Ascending aorta (tissue), 2 donors: ENCODE measurements around the gene DBX1. TPM values are rescaled to one million over a fixed set of nuclear protein-coding genes. Genes with fewer than 3 reads are reported as not detected.

Experiments used
- DNase-seq, 2 donors: peaks; one replicate each; pipeline ENCODE4 v3.0.0-alpha.2; 2019; ENCODE audit warnings: low spot score in 2 of 2
- H3K27ac ChIP-seq, 2 donors: fragments of 200-600 bp; sonication (generic); one replicate each; pipeline ENCODE4 v1.5.1; 2016 to 2017; ENCODE audit warnings: mild to moderate bottlenecking in 1 of 2
- H3K27me3 ChIP-seq: fragments of 200-600 bp; sonication (generic); one replicate; pipeline ENCODE4 v1.5.1; 2017
- H3K36me3 ChIP-seq, 2 donors: fragments of 200-600 bp; sonication (generic); one replicate each; pipeline ENCODE4 v1.5.1; 2016
- H3K4me1 ChIP-seq, 2 donors: fragments of 200-600 bp; sonication (generic); one replicate each; pipeline ENCODE4 v1.5.1; 2016 to 2017; ENCODE audit warnings: mild to moderate bottlenecking in 1 of 2
- H3K4me3 ChIP-seq, 2 donors: fragments of 200-600 bp; sonication (generic); one replicate each; pipeline ENCODE4 v1.5.1; 2016 to 2017; ENCODE audit warnings: mild to moderate bottlenecking in 1 of 2
- H3K9me3 ChIP-seq, 2 donors: fragments of 200-600 bp; sonication (generic); one replicate each; pipeline ENCODE4 v1.5.1; 2016
- intact Hi-C: fragments of 100-400 bp; cut with DNase I; formaldehyde crosslinking; loops from one replicate; pipeline ENCODE4 v1.15.1; 2023
- total RNA-seq: library from RNA; depleted of rRNA; stranded (reverse); fragments of >200 nt; gene quantifications from one replicate; pipeline ENCODE4 v1.1.0, GENCODE V29; 2016
- TF ChIP-seq, protein P1 (sequence below), 3 experiments: fragments of 200-600 bp in 2 of 3; fragments of 450-650 bp in 1 of 3; sonication (generic) in 2 of 3; IDR thresholded peaks; one replicate each; pipeline ENCODE4 v1.5.1; 2016 to 2019; ENCODE audit warnings: antibody characterized with exemption in 3 of 3, mild to moderate bottlenecking in 1 of 3, moderate library complexity in 1 of 3

The DBX1 gene
- total RNA-seq, 1 donor from 2014 or later: not detected

DNA sequence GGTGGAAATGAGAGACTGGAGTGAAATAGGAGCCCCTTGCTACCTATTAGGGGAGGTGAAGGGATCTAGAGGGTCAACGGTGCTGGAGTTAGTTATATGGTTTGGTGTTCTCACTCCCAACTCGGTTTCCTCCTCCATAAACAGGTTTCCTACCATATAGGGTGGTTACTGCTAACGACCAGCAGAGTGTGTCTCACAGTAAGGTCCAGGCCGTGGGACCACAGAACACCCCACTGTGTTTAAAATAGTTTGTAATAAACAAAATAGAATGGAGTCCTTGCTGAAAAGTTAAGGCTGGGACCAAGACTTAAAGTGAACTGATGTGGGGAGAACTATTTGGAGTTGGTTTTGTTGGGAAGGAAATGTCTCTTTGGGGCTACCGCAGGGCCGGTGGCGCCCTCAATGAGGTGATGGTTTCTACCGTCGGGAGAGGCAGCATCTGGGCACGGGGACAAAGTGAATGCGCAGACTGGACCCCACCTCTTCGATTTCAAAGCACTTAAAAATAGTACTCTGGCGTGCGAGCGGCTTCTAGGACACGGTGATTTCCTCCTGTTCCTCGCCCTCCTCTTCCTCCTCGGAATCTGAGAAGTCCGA lies 4.5 kb downstream of the DBX1 start:
- H3K4me1 ChIP-seq: peaks cover 0 to 9% of the 10 kb centered on the region in 2 donors
- H3K27me3 ChIP-seq: peaks cover 37% of the 10 kb centered on the region
- H3K36me3 ChIP-seq: no peaks in the 10 kb centered on the region
- TF ChIP-seq, protein P1, sequence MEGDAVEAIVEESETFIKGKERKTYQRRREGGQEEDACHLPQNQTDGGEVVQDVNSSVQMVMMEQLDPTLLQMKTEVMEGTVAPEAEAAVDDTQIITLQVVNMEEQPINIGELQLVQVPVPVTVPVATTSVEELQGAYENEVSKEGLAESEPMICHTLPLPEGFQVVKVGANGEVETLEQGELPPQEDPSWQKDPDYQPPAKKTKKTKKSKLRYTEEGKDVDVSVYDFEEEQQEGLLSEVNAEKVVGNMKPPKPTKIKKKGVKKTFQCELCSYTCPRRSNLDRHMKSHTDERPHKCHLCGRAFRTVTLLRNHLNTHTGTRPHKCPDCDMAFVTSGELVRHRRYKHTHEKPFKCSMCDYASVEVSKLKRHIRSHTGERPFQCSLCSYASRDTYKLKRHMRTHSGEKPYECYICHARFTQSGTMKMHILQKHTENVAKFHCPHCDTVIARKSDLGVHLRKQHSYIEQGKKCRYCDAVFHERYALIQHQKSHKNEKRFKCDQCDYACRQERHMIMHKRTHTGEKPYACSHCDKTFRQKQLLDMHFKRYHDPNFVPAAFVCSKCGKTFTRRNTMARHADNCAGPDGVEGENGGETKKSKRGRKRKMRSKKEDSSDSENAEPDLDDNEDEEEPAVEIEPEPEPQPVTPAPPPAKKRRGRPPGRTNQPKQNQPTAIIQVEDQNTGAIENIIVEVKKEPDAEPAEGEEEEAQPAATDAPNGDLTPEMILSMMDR (IDR thresholded peaks at IDR 0.05): no peak
- no peak overlapping the region for H3K4me3 ChIP-seq
- no peak overlapping the region for H3K27ac ChIP-seq
- DNase-seq: no peak
- intact Hi-C loops: no loop called here
- no peaks in the 10 kb centered on the region for H3K9me3 ChIP-seq

DNA sequence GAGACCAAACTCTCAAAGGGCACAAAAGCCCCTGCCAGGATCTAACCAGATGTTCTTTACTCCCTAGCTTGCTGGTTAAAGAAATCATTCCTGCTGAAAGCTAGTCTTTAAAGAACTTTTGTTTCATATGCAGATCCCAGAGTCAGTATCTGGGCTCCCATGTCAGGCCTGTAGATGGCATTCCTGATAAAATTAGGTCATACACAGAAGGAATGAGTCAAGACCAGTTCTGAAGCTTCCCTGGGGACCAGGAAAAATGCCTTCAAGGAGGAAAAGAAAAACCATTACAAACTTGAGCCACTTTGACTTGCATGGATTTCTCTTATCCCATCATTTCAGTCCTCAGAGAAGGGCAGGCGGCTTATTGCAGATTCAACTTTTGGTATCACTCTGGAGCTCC lies 5.9 kb downstream of the DBX1 start:
- Histone ChIP-seq H3K4me3 (no peak overlapping the region), H3K27me3 (peaks cover 29% of the 10 kb centered on the region), H3K27ac (no peak overlapping the region), H3K9me3 (no peaks in the 10 kb centered on the region), H3K36me3 (no peaks in the 10 kb centered on the region), H3K4me1 (peaks cover 0 to 9% of the 10 kb centered on the region in 2 donors)
- intact Hi-C loops: no loop called here
- DNase-seq: no peak
- TF ChIP-seq, protein P1 (IDR thresholded peaks at IDR 0.05): no peak

DNA sequence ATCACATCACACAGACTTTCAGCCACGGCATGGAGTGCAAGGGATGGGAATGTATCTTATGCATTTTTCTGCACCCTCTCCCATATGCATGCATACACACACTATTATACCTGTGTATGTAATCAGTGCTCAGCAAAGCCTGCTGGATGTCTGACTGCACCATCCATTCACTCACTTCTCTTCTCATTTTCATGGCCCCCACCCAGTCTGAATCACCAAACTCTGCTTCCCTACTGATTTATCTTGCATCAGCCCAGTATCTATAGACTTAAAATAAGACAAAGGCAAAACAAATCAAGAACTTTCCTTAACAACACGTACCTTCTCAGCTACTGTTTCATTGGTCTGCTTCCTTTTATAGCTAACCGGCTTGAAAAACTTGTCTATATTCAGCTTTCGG lies 21.6 kb downstream of the DBX1 start:
- TF ChIP-seq, protein P1 (IDR thresholded peaks at IDR 0.05): no peak
- intact Hi-C loops: no loop called here
- H3K4me3 ChIP-seq: no peak overlapping the region
- no peak for DNase-seq
- no peaks in the 10 kb centered on the region for H3K4me1 ChIP-seq
- no peak overlapping the region for H3K27ac ChIP-seq
- H3K36me3 ChIP-seq: no peaks in the 10 kb centered on the region
- H3K9me3 ChIP-seq: no peaks in the 10 kb centered on the region
- H3K27me3 ChIP-seq: no peaks in the 10 kb centered on the region

DNA sequence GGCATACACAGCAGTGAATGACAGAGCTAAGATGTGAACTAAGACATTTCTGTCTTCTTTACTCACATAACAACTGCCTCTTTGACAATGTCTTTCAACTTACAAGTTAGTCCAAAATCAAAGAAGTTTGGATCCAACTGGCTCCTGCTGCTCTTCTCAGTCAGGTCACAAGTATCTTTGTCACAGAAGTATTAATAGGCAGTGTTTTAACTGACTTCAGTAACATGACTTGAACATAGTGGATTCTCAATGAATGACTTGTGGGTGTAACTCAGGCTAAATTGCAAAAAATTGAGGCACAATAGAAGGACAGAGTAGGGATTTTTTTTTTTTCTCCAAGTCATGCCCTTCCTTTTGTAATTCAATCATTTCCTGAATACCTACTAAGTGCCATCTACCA lies 22.6 kb downstream of the DBX1 start:
- H3K36me3 ChIP-seq: no peaks in the 10 kb centered on the region
- H3K9me3 ChIP-seq: no peaks in the 10 kb centered on the region
- H3K27ac ChIP-seq: no peak overlapping the region
- TF ChIP-seq, protein P1 (IDR thresholded peaks at IDR 0.05): no peak
- DNase-seq: no peak
- intact Hi-C loops: no loop called here
- H3K27me3 ChIP-seq: no peaks in the 10 kb centered on the region
- H3K4me3 ChIP-seq: no peak overlapping the region
- H3K4me1 ChIP-seq: peaks cover 0 to under 1% of the 10 kb centered on the region in 2 donors

DNA sequence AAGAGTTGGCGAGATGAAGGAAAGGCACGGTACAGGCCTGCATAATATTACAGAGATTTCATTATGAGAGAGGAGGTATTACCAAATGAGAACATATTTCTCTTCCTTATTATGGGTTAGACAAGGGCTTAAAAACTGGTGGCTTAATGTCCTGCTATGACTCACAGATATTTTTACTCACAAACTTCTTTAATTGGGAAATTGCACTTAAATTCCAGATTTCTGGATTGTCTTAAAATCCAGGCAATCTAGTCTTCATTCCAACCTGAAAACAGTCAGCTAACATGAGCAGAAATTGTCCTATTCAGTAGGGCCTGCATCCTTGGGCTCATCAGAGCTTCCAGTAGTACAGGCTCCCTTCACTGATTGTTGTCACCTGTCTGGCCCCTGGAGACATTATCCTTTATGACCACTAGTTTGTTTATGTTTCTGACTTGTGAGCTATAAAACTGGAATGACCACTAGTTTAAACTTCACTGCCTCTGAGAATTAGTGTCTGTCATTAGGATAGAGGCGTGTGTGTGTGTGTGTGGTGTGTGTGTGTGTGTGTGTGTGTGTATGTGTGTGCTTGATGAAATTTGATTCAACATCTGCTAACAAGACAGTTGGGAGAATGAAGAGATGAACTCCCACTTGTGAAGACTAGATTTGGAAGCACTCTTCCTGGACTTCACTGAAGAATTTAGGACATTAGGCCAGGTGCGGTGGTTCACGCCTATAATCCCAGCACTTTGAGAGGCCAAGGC lies 25.1 kb downstream of the DBX1 start:
- TF ChIP-seq, protein P1 (IDR thresholded peaks at IDR 0.05): no peak
- H3K9me3 ChIP-seq: no peaks in the 10 kb centered on the region
- no peaks in the 10 kb centered on the region for H3K36me3 ChIP-seq
- intact Hi-C loops: loop anchor here (5.0 kb wide), 2 partner anchors 198 to 228 kb away; no protein-coding TSS in a partner anchor
- DNase-seq: no peak
- no peak overlapping the region for H3K4me3 ChIP-seq
- no peak overlapping the region for H3K27ac ChIP-seq
- peaks cover 0 to 2% of the 10 kb centered on the region in 2 donors for H3K4me1 ChIP-seq
- no peaks in the 10 kb centered on the region for H3K27me3 ChIP-seq
